Stimulated activated naive CD8-positive, alpha-beta T cell treated with anti-CD3 and anti-CD28 coated beads, Interleukin-15, Interleukin-2, amounts not matched to agents 100 ng/mL and 50 ng/mL, for 24 hours (primary cell): ENCODE measurements around the gene ALDH3B2.
"Not testable (repeated sequence)": the region's sequence is repeated elsewhere in the genome, so short reads cannot be mapped to it uniquely, and the experiment has no call there.

ENCODE experiments used
- H3K27ac Mint-ChIP-seq: one replicate; pipeline ENCODE4 v1.8.0; 2021; ENCODE audit warnings: mild to moderate bottlenecking, mixed read lengths
- H3K27me3 Mint-ChIP-seq: one replicate; pipeline ENCODE4 v1.8.0; 2021; ENCODE audit warnings: mixed read lengths
- H3K36me3 Mint-ChIP-seq: one replicate; pipeline ENCODE4 v1.8.0; 2021; ENCODE audit warnings: low read depth, mixed read lengths
- H3K4me1 Mint-ChIP-seq: one replicate; pipeline ENCODE4 v1.8.0; 2021; ENCODE audit warnings: low read depth, mixed read lengths
- H3K4me3 Mint-ChIP-seq: one replicate; pipeline ENCODE4 v1.8.0; 2021; ENCODE audit warnings: mild to moderate bottlenecking, mixed read lengths
- H3K9me3 Mint-ChIP-seq: one replicate; pipeline ENCODE4 v1.8.0; 2021; ENCODE audit warnings: mixed read lengths

Gene ALDH3B2, protein sequence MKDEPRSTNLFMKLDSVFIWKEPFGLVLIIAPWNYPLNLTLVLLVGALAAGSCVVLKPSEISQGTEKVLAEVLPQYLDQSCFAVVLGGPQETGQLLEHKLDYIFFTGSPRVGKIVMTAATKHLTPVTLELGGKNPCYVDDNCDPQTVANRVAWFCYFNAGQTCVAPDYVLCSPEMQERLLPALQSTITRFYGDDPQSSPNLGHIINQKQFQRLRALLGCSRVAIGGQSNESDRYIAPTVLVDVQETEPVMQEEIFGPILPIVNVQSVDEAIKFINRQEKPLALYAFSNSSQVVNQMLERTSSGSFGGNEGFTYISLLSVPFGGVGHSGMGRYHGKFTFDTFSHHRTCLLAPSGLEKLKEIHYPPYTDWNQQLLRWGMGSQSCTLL

DNA sequence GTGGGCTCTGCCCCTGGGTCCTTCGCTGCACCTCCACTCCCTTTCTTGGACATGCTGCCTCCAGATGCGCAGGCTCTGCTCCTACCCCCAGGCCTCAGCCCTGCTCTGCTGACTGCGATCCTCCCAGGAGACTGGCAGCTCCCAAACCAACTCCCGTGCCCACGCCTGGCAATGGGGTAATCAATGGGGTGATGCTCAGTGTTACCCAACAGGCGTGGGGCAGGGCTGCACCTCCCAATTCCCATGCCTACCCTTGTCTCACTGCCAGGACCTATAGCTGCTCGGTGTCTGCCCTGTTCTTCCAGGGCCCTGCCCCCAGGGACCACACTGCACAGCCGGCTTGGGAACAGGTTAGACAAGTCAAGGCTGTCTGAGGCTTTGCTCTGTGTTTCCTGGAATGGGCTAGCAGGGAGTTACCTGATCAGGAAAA is at the start of gene ALDH3B2:
Gene ALDH3B2 (minus strand): TSS at position 182 of the 430 bp plus-strand sequence. CDS start 7,688 bp downstream, outside the sequence.
- Mint-ChIP-seq H3K4me3 (no peak within 1 kb of the TSS), H3K9me3 (no peaks in the 10 kb centered on the region), H3K27me3 (peaks cover 5% of the 10 kb centered on the region), H3K36me3 (no peaks in the 10 kb centered on the region), H3K4me1 (no peaks in the 10 kb centered on the region), H3K27ac (no peak within 1 kb of the TSS)

DNA sequence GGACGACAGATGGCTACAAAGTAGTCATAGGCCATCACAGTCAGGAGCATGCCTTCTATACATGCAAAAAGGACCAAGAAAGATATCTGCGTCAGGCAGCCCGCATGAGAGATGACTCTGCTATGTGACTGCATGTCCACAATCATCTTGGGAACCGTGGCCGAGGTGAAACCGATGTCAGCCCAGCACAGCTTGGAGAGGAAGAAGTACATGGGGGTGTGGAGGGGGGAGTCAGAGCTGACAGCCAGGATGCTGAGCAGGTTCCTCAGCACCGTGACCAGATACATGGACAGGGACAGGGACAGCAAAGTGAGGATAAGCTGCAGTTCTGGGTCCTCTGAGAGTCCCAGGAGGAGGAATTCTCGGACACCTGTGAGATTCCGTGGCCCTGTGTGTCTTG is 48.6 kb upstream of the ALDH3B2 start:
- H3K36me3 Mint-ChIP-seq, H3K27me3 Mint-ChIP-seq, H3K27ac Mint-ChIP-seq, H3K4me3 Mint-ChIP-seq, H3K9me3 Mint-ChIP-seq: not testable (repeated sequence)
- peaks cover 14% of the 10 kb centered on the region for H3K4me1 Mint-ChIP-seq

DNA sequence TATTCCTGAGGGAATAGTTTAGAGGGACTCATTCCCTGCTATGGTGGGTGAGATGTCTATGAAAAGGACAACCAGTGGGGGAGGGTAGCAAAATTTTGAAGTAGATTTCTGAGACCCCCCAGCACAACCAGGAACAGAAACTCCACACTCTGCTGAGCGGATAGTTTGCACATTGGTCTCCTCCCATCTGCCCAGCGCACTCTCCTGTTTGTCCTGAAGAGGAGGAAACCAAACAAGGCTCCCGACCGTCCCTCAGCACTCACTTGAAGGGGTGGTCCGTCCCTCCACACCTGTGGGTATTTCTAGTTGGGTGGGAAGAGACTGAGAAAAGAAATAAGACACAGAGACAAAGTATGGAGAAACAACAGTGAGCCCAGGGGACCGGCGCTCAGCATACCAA is 41.8 kb upstream of the ALDH3B2 start:
- H3K4me3 Mint-ChIP-seq, H3K9me3 Mint-ChIP-seq, H3K27me3 Mint-ChIP-seq, H3K27ac Mint-ChIP-seq, H3K36me3 Mint-ChIP-seq, H3K4me1 Mint-ChIP-seq: not testable (repeated sequence)

DNA sequence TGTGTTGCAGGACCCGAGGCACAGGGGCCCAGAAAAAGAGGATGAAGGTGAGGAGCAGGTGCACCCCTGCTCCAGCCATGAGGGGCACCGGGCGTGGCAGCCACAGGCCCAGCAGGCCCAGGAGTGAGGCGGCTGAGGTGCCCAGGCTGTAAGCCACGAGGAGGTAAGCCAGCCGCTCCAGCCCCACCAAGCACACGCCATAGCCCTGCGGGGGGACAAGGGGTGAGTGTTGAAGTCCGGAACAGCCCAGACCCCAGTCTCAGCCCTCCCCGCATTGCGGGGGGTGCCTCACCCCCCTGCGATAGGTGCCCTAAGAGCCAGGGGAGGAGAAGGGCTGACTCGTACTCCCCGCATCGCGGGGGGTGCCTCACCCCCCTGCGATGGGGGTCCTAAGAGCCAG is 41.4 kb upstream of the ALDH3B2 start:
- H3K4me3 Mint-ChIP-seq, H3K27me3 Mint-ChIP-seq, H3K9me3 Mint-ChIP-seq, H3K4me1 Mint-ChIP-seq, H3K27ac Mint-ChIP-seq, H3K36me3 Mint-ChIP-seq: not testable (repeated sequence)

DNA sequence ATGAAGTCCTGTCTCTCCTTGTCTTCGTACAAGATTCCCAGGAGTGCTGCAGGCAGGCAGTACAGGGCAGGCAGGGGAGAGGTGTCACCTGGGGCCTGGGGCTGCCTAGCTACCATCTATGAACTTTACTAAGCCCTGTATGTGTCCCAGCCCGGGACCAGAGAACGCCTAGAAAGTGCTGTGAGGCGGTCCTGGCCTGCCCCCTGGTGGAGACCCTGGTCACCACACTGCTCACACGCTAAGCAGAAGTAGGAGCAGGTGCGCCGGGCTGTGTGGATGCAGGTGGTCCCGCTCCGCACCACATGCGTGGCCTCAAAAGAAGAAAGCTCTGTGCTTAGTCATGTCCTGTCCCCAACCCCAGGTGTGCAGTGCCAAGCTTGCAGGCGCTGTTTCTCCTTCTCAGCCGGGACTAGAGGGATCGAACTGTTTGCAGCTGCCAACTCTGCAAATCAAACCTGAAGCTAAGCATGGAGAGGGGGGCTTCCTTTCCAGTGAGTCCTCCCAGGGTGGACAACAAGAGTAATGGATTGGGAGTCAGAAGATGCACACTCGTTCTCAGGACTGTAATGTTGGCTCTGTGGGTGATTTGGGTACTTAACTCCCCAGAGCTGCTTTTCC is 39.6 kb upstream of the ALDH3B2 start:
- H3K9me3 Mint-ChIP-seq, H3K36me3 Mint-ChIP-seq, H3K4me3 Mint-ChIP-seq, H3K27ac Mint-ChIP-seq, H3K4me1 Mint-ChIP-seq, H3K27me3 Mint-ChIP-seq: not testable (repeated sequence)

DNA sequence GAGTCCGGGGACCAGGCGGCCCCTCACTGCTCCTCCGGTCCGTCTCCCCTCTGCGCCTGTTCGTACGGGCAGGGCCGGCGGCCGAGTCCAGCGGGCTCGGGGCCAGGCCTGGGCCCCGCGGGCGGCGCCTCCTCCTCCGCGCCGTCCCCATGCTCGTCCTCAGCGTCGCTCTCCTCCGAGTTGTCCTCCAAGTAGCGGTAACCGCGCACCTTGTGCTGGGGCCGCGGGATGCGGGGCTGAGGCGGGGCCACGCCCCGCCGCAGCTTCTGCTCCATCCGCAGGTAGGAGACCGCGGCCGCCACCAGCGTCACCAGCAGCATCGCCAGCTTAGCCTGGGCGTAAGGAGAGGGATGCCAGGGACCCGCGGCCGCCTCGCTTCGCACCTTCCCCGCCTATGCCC is 37.3 kb upstream of the ALDH3B2 start:
- H3K27me3 Mint-ChIP-seq, H3K9me3 Mint-ChIP-seq, H3K27ac Mint-ChIP-seq, H3K4me3 Mint-ChIP-seq, H3K36me3 Mint-ChIP-seq, H3K4me1 Mint-ChIP-seq: not testable (repeated sequence)

DNA sequence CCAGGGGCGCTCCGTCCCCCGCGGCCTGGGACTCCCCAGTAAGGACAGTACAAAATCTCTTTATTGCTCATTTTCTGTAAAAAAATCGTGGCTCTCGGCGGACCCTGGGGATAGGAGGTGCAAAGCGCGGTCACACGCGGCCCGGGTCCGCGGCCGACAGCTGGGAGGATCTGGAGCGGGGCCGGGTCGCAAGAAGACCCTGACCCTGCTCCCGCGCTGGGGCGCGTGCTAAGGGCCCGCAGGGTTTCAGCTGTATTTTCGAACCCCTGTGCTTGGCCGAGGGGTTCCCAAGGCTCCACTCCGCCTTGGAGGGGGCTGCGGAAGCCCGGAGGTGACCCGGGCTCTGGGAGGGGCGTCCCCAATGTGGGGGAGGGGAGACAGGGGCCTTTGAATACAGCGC is 36.8 kb upstream of the ALDH3B2 start:
- H3K27ac Mint-ChIP-seq, H3K9me3 Mint-ChIP-seq, H3K4me3 Mint-ChIP-seq, H3K27me3 Mint-ChIP-seq, H3K4me1 Mint-ChIP-seq, H3K36me3 Mint-ChIP-seq: not testable (repeated sequence)

DNA sequence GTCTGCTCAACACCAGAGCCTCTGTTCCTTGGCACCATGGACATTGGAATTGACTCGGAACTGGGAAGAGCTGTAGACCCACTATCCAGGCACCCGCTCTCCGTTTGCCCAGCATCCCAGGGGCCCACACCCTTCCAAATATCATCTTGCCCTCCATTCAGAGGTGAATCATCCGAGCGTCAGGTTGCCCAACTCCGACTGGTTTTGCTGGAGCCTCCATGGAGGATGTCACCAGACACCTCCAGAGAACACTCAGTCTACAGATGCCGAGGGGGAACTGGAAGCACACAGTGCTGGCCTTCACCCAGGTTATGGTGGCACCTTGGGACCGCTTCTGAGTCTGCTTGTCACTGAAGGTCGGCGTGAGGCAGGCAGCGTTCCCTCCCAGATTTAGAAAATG is 35.4 kb upstream of the ALDH3B2 start:
- H3K4me3 Mint-ChIP-seq, H3K4me1 Mint-ChIP-seq: not testable (repeated sequence)

DNA sequence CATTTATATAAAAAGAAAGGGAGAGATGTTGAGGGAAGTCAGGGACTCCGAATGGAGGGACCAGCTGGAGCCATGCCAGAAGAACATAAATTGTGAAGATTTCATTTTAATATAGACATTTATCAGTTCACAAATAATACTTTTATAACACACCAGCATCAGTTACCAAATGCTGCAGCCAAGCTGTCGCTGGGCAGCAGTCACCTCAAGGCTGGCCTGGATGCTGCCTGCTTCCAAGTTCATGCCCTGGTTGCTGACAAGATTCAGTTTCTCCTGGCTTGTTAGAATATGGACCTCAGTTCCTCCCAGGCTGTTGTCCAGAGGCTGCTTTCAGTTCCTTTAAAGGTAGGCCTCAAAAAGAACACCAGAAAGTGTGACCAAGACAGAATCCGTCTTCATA is 30.8 kb upstream of the ALDH3B2 start:
- no peak overlapping the region for H3K27ac Mint-ChIP-seq
- peaks cover 7% of the 10 kb centered on the region for H3K27me3 Mint-ChIP-seq
- no peaks in the 10 kb centered on the region for H3K9me3 Mint-ChIP-seq
- H3K4me1 Mint-ChIP-seq = no peaks in the 10 kb centered on the region
- no peak overlapping the region for H3K4me3 Mint-ChIP-seq
- H3K36me3 Mint-ChIP-seq = no peaks in the 10 kb centered on the region

More for the DNA sequence above, 35.4 kb upstream of the ALDH3B2 start:
- H3K9me3 Mint-ChIP-seq, H3K27me3 Mint-ChIP-seq, H3K27ac Mint-ChIP-seq, H3K36me3 Mint-ChIP-seq: not testable (repeated sequence)

DNA sequence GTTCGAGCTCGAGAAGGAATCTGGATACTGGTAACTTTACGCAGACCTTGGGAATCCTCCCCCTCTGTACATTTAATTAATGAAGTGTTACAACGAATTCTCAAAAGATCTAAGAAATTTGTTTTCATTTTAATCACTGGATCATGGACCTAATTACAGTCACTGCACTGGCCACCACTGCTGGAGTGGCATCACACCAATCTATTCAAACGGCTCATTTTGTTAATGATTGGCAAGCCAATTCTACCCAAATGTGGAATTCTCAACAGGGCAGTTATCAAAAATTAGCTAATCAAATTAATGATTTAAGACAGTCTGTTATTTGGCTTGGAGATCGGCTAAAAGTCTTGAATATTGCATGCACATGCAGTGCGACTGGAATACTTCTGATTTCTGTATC is 30.1 kb upstream of the ALDH3B2 start:
- Mint-ChIP-seq H3K27me3 (peaks cover 7% of the 10 kb centered on the region), H3K27ac (no peak overlapping the region), H3K4me1 (no peaks in the 10 kb centered on the region), H3K4me3 (no peak overlapping the region), H3K36me3 (no peaks in the 10 kb centered on the region), H3K9me3 (no peaks in the 10 kb centered on the region)

DNA sequence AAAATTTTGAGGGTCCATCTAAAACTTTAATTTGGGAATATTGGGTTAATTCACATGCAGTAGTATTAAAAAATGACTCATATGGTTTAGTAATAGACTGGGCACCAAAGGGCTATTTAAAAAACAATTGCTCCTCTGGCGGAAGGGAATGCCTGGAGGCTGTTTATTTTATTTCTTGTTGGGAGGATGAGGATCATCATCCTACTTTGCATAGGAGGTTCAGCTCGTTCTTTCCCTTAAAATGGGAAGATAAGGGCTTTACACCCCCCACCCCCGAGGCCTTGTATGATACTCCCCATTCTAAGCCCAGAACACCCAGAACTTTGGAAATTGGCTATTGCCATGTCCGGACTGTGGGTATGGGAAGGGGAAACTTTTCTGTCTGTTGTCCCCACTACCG is 29.3 kb upstream of the ALDH3B2 start:
- not testable (repeated sequence) for H3K9me3 Mint-ChIP-seq, H3K27ac Mint-ChIP-seq, H3K27me3 Mint-ChIP-seq, H3K4me1 Mint-ChIP-seq, H3K36me3 Mint-ChIP-seq, H3K4me3 Mint-ChIP-seq

DNA sequence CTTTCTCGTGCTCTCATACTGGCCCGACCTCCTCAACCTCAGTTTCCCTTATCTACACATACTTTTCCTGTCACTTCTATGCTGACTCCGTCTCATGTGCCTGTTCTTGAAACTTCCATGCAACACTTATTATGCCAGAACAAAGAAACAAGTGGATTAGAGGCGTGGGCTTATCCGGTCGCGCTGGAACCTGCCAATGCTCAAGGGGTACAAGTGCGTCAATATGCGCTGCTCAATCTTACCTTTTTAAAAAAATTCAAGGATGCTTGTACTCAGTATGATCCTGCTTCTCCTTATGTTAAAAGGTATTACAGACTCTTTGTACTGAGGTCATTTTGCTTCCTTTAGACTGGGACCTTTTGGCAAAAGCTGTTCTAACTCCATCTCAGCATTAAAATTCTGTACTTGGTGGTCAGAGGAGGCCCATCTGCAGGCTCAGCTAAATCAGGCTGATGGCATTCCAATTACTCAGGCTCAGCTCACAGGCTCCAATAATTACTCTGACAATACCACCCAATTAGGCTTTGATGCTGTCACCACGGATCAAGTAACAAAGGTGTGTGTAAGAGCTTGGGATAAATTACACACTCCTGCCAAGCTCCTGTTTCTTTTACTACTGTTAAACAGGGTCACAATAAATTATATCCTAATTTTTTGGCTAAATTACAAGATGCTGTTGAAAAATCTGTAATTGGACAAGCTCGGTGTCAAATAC is 26.3 kb upstream of the ALDH3B2 start:
- Mint-ChIP-seq H3K36me3 (no peaks in the 10 kb centered on the region), H3K4me3 (no peak overlapping the region), H3K27me3 (peaks cover 7% of the 10 kb centered on the region), H3K9me3 (no peaks in the 10 kb centered on the region), H3K27ac (no peak overlapping the region), H3K4me1 (no peaks in the 10 kb centered on the region)

DNA sequence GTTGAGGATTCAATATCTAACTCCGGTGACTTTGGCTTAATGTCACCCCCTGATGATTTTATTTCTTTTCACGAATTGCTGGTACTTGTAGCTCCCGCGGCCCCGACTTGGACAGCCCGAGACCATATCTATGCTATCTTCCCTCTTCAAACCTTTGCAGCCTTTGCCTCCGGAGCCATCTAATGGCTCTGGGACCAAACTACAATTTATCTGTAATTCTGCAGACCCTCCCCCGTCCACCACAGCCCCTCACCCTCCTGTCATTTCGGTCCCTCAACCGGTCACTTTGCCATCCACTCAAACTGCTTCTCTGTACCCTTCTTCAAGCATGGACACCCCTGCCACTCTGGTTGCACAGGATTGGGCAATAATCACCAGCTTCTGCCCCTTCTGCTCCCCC is 25.7 kb upstream of the ALDH3B2 start:
- Mint-ChIP-seq H3K9me3 (no peaks in the 10 kb centered on the region), H3K4me1 (no peaks in the 10 kb centered on the region), H3K4me3 (no peak overlapping the region), H3K36me3 (no peaks in the 10 kb centered on the region), H3K27ac (no peak overlapping the region), H3K27me3 (peaks cover 7% of the 10 kb centered on the region)

DNA sequence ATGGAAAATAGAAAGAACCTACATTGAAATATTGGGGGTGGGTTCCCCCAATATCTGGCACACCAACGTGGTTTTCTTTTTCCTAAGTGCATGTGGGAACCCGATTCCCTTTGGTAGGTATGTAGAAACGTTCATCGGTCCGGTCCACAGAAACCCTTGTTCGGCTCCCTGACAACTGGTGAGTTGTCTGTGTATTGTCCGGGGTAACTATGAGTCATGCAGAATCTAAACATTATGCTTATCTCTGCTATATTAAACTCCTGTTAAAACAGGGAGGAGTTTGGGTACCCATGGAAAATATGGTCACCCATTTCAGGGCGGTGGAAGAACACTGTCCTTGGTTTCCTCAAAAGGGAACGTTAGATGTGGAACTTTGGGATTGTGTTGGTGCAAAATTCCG is 25.1 kb upstream of the ALDH3B2 start:
- Mint-ChIP-seq H3K4me1 (no peaks in the 10 kb centered on the region), H3K36me3 (no peaks in the 10 kb centered on the region), H3K27me3 (peaks cover 7% of the 10 kb centered on the region), H3K9me3 (no peaks in the 10 kb centered on the region), H3K4me3 (no peak overlapping the region), H3K27ac (no peak overlapping the region)

DNA sequence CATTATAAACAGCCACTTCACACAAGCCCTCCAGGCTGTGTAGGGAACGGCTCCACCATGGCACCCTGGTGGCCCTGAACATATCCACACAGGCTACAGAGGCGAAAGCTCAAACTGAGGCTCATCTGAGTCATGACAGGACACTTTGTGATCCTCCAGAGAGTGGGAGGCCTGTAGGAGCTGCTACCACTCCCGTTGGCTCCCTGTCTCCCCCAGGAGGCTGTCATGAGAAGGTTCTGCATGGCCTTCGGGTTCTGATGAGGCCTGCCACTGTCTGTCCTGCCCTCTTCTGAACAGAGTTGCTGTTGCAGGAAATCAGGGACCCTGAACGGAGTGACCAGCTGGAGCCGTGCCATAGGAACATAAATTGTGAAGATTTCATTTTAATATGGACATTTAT is 23.8 kb upstream of the ALDH3B2 start:
- Mint-ChIP-seq H3K4me1 (no peaks in the 10 kb centered on the region), H3K4me3 (no peak overlapping the region), H3K27ac (no peak overlapping the region), H3K27me3 (peaks cover 4% of the 10 kb centered on the region), H3K36me3 (no peaks in the 10 kb centered on the region), H3K9me3 (no peaks in the 10 kb centered on the region)
